Smooth muscle cell (in vitro differentiated cells): ENCODE measurements around the gene DOK3. TPM values are rescaled to one million over a fixed set of nuclear protein-coding genes. Genes with fewer than 3 reads are reported as not detected.

Source experiments
- DNase-seq: peaks from one replicate; lab custom pipeline; 2025; ENCODE audit not compliant: unreplicated experiment; lab: John Stamatoyannopoulos, UW
- H2AFZ ChIP-seq: fragments of 200-600 bp; sonication (generic); 2 replicates; pipeline ENCODE4 v1.6.0; 2016; ENCODE audit warnings: antibody characterized with exemption, low read depth, mild to moderate bottlenecking
- H3F3A ChIP-seq: fragments of 200-600 bp; sonication (generic); 2 replicates; pipeline ENCODE4 v1.6.0; 2017; ENCODE audit warnings: antibody characterized with exemption, low read depth
- H3K27ac ChIP-seq: fragments of 200-600 bp; sonication (generic); 2 replicates; pipeline ENCODE4 v1.5.1; 2016; ENCODE audit warnings: low read depth, mild to moderate bottlenecking
- H3K27me3 ChIP-seq: fragments of 200-600 bp; sonication (generic); 2 replicates; pipeline ENCODE4 v1.6.1; 2016; ENCODE audit warnings: low read depth, mild to moderate bottlenecking
- H3K36me3 ChIP-seq: fragments of 200-600 bp; sonication (generic); 2 replicates; pipeline ENCODE4 v1.5.1; 2016; ENCODE audit warnings: low read depth
- H3K4me1 ChIP-seq: fragments of 200-600 bp; sonication (generic); 2 replicates; pipeline ENCODE4 v1.5.1; 2016; ENCODE audit warnings: low read depth
- H3K4me2 ChIP-seq: fragments of 200-600 bp; sonication (generic); 2 replicates; pipeline ENCODE4 v1.6.0; 2016; ENCODE audit warnings: mild to moderate bottlenecking
- H3K4me3 ChIP-seq: fragments of 200-600 bp; sonication (generic); 2 replicates; pipeline ENCODE4 v1.5.1; 2016; ENCODE audit warnings: mild to moderate bottlenecking
- H3K79me2 ChIP-seq: fragments of 200-600 bp; sonication (generic); 2 replicates; pipeline ENCODE4 v1.6.0; 2016; ENCODE audit warnings: low read depth, mild to moderate bottlenecking
- H3K9ac ChIP-seq: fragments of 200-600 bp; sonication (generic); 2 replicates; pipeline ENCODE4 v1.6.0; 2016; ENCODE audit warnings: low read depth
- H3K9me3 ChIP-seq: fragments of 200-600 bp; sonication (generic); replicated peaks from 2 replicates; pipeline ENCODE4 v1.5.1; 2016; ENCODE audit warnings: low read depth
- H4K20me1 ChIP-seq: fragments of 200-600 bp; sonication (generic); 2 replicates; pipeline ENCODE4 v1.6.0; 2016; ENCODE audit warnings: low read depth
- CTCF ChIP-seq: fragments of 200-600 bp; sonication (generic); IDR thresholded peaks from 2 replicates; pipeline ENCODE4 v1.5.1; 2017; ENCODE audit warnings: borderline replicate concordance, mild to moderate bottlenecking, antibody characterized with exemption; ENCODE audit not compliant: insufficient read depth, poor library complexity, severe bottlenecking
- WGBS: methylation state at CpG from one replicate; pipeline ENCODE4 v1.1.7; 2016; ENCODE audit warnings: low lambda C conversion rate; 5-methylcytosine and 5-hydroxymethylcytosine counted together
- polyA plus RNA-seq: library from polyadenylated mRNA; unstranded; fragments of >200 nt; fragmentation: Nextera tagmentation; extraction: Ambion mirVana; gene quantifications from 2 replicates; pipeline ENCODE4 v1.2.1, GENCODE V29; 2016
- total RNA-seq: library from RNA; depleted of rRNA; stranded (reverse); fragments of >200 nt; gene quantifications from 2 replicates; pipeline ENCODE4 v1.2.3, GENCODE V29; 2014

DOK3 gene
- total and polyA plus RNA-seq, 2 experiments from 2014 or later, result 0.58 to 1.4 TPM

GRCh38 chr5:177507596-177508220 lies 1.9 kb downstream of the DOK3 start:
- Histone ChIP-seq H4K20me1 (no peaks in the 10 kb centered on the region), H3K36me3 (no peaks in the 10 kb centered on the region)
- 92% methylated on average over 17 of the region's 17 CpGs for WGBS

GRCh38 chr5:177507165-177507564 lies 2.5 kb downstream of the DOK3 start:
- no peaks in the 10 kb centered on the region for H3K79me2 ChIP-seq
- H3K27me3 ChIP-seq, result no peaks in the 10 kb centered on the region
- no peak overlapping the region for H3K4me2 ChIP-seq
- no peak overlapping the region for H3K9ac ChIP-seq
- no peaks in the 10 kb centered on the region for H3F3A ChIP-seq
- H3K27ac ChIP-seq, result no peak overlapping the region
- no peaks in the 10 kb centered on the region for H3K9me3 ChIP-seq
- peak; percentile 20 for TF ChIP-seq CTCF
- DNase-seq, result no peak
- WGBS, result 93% methylated on average over 9 of the region's 9 CpGs
- no peaks in the 10 kb centered on the region for H4K20me1 ChIP-seq
- H3K4me1 ChIP-seq, result no peaks in the 10 kb centered on the region
- no peak overlapping the region for H2AFZ ChIP-seq
- H3K4me3 ChIP-seq, result no peak overlapping the region
- no peaks in the 10 kb centered on the region for H3K36me3 ChIP-seq

More at GRCh38 chr5:177507596-177508220, 1.9 kb downstream of the DOK3 start:
- no peak for DNase-seq
- TF ChIP-seq CTCF, result no peak
- no peaks in the 10 kb centered on the region for H3K27me3 ChIP-seq
- no peaks in the 10 kb centered on the region for H3K79me2 ChIP-seq
- no peaks in the 10 kb centered on the region for H3F3A ChIP-seq
- H2AFZ ChIP-seq, result no peak overlapping the region
- H3K4me1 ChIP-seq, result no peaks in the 10 kb centered on the region
- no peak overlapping the region for H3K27ac ChIP-seq
- H3K9me3 ChIP-seq, result no peaks in the 10 kb centered on the region
- H3K9ac ChIP-seq, result no peak overlapping the region
- H3K4me3 ChIP-seq, result no peak overlapping the region
- H3K4me2 ChIP-seq, result no peak overlapping the region

GRCh38 chr5:177505075-177505474 lies 4.6 kb downstream of the DOK3 start:
- Histone ChIP-seq H3K27me3 (no peaks in the 10 kb centered on the region), H3K4me2 (no peak overlapping the region), H3K79me2 (no peaks in the 10 kb centered on the region), H3K36me3 (no peaks in the 10 kb centered on the region), H2AFZ (no peak overlapping the region), H3K4me1 (peaks cover 11% of the 10 kb centered on the region), H3K4me3 (no peak overlapping the region), H4K20me1 (no peaks in the 10 kb centered on the region), H3K9ac (no peak overlapping the region), H3K27ac (no peak overlapping the region), H3F3A (peaks cover 4% of the 10 kb centered on the region), H3K9me3 (no peaks in the 10 kb centered on the region)
- no peak for TF ChIP-seq CTCF
- 99% methylated on average over 4 of the region's 4 CpGs for WGBS
- no peak for DNase-seq
